Nucleus accumbens (tissue), 56 donors: Measurements from ENCODE around the gene SPPL3.
A peak's percentile ranks its signal among the peaks of the same experiment; 100 is the strongest.
"Not testable (repeated sequence)": the region's sequence is repeated elsewhere in the genome, so short reads cannot be mapped to it uniquely, and the experiment has no call there.

Experiments used
- DNase-seq, 56 donors: peaks; one replicate each; lab custom pipeline; 2025; lab: John Stamatoyannopoulos, UW

SPPL3 gene

GRCh38 chr12:120921637-120922036, 17.5 kb upstream of the SPPL3 start:
- DNase-seq = no peak

GRCh38 chr12:120920178-120920577, 16.0 kb upstream of the SPPL3 start:
- no peak for DNase-seq

- no peak for DNase-seq
Observed at GRCh38 chr12:120917748-120918147, 13.6 kb upstream of the SPPL3 start.

GRCh38 chr12:120916561-120916960, 12.4 kb upstream of the SPPL3 start:
- no peak for DNase-seq

GRCh38 chr12:120914794-120915193, 10.6 kb upstream of the SPPL3 start:
- no peak for DNase-seq

- DNase-seq = no peak
Observed at GRCh38 chr12:120909633-120910298, 5.6 kb upstream of the SPPL3 start.

- DNase-seq = no peak
Observed at GRCh38 chr12:120905856-120906384, 1.8 kb upstream of the SPPL3 start.

GRCh38 chr12:120903412-120904196, 554 bp downstream of the SPPL3 start:
- DNase-seq = peak in 52 of 56 donors; percentile 3 to 84 (median 42)

- peak in 4 of 56 donors; percentile 10 to 37 (median 27) for DNase-seq
Observed at GRCh38 chr12:120902846-120903411, 1.2 kb downstream of the SPPL3 start.

- no peak for DNase-seq
Observed at GRCh38 chr12:120901818-120902217, 2.3 kb downstream of the SPPL3 start.

- not testable (repeated sequence) for DNase-seq
Observed at GRCh38 chr12:120901101-120901500, 3.1 kb downstream of the SPPL3 start.

- DNase-seq = no peak
Observed at GRCh38 chr12:120895532-120895931, 8.6 kb downstream of the SPPL3 start.

GRCh38 chr12:120892265-120892664, 11.9 kb downstream of the SPPL3 start:
- DNase-seq = no peak

GRCh38 chr12:120890963-120891362, 13.2 kb downstream of the SPPL3 start:
- DNase-seq = no peak

GRCh38 chr12:120887253-120888043, 16.7 kb downstream of the SPPL3 start:
- DNase-seq = peak in 2 of 56 donors; percentile 2

- DNase-seq = no peak
Observed at GRCh38 chr12:120886199-120887018, 17.7 kb downstream of the SPPL3 start.

GRCh38 chr12:120885521-120885920, 18.6 kb downstream of the SPPL3 start:
- DNase-seq = no peak

- no peak for DNase-seq
Observed at GRCh38 chr12:120884644-120885043, 19.5 kb downstream of the SPPL3 start.

GRCh38 chr12:120882055-120882555, 22.1 kb downstream of the SPPL3 start:
- no peak for DNase-seq
